Loucy (cell line): ENCODE data around the gene NDUFS1.
"Not testable (repeated sequence)": the region's sequence is repeated elsewhere in the genome, so short reads cannot be mapped to it uniquely, and the experiment has no call there.

Source experiments
- H2AFZ ChIP-seq: fragments of 200-600 bp; sonication (generic); 2 replicates; pipeline ENCODE4 v1.6.0; 2016; ENCODE audit warnings: antibody characterized with exemption, mild to moderate bottlenecking, low read length, moderate library complexity
- H3F3A ChIP-seq: fragments of 200-600 bp; 2 replicates; pipeline ENCODE4 v1.6.0; 2016; ENCODE audit warnings: antibody characterized with exemption, low read depth, mild to moderate bottlenecking
- H3K27me3 ChIP-seq: fragments of 200-600 bp; sonication (generic); 2 replicates; pipeline ENCODE4 v1.6.1; 2014; ENCODE audit warnings: low read length, mild to moderate bottlenecking; ENCODE audit not compliant: insufficient read depth, poor library complexity, severe bottlenecking
- H3K36me3 ChIP-seq: fragments of 200-600 bp; sonication (generic); 2 replicates; pipeline ENCODE4 v1.6.1; 2016; ENCODE audit warnings: low read length; ENCODE audit not compliant: insufficient read depth
- H3K4me1 ChIP-seq: fragments of 200-600 bp; sonication (generic); 2 replicates; pipeline ENCODE4 v1.5.1; 2014; ENCODE audit warnings: low read length, mild to moderate bottlenecking; ENCODE audit not compliant: insufficient read depth, poor library complexity, severe bottlenecking
- H3K4me2 ChIP-seq: fragments of 200-600 bp; sonication (generic); 2 replicates; pipeline ENCODE4 v1.6.0; 2014; ENCODE audit warnings: antibody characterized with exemption, low read length, low read depth, mild to moderate bottlenecking; ENCODE audit not compliant: poor library complexity, severe bottlenecking
- H3K4me3 ChIP-seq: fragments of 200-600 bp; sonication (generic); 2 replicates; pipeline ENCODE4 v1.5.1; 2014; ENCODE audit warnings: low read length, mild to moderate bottlenecking, mixed read lengths; ENCODE audit not compliant: poor library complexity, severe bottlenecking
- H3K79me2 ChIP-seq: fragments of 200-600 bp; sonication (generic); 2 replicates; pipeline ENCODE4 v1.6.1; 2014; ENCODE audit warnings: low read length; ENCODE audit not compliant: insufficient read depth
- H3K9ac ChIP-seq: fragments of 200-600 bp; sonication (generic); 2 replicates; pipeline ENCODE4 v1.6.0; 2014; ENCODE audit warnings: mild to moderate bottlenecking, low read depth, low read length, moderate library complexity; ENCODE audit not compliant: poor library complexity, severe bottlenecking
- H3K9me2 ChIP-seq: fragments of 200-600 bp; sonication (generic); replicated peaks from 2 replicates; pipeline ENCODE4 v1.6.1; 2016; ENCODE audit warnings: low read depth, low read length, mixed read lengths
- H3K9me3 ChIP-seq: fragments of 200-600 bp; sonication (generic); 2 replicates; pipeline ENCODE4 v1.6.1; 2014; ENCODE audit warnings: mild to moderate bottlenecking, antibody characterized with exemption, low read length, low read depth; ENCODE audit not compliant: insufficient read depth
- H4K20me1 ChIP-seq: fragments of 200-600 bp; sonication (generic); 2 replicates; pipeline ENCODE4 v1.6.0; 2014; ENCODE audit warnings: antibody characterized with exemption, low read length, mild to moderate bottlenecking; ENCODE audit not compliant: insufficient read depth, poor library complexity, severe bottlenecking
- CTCF ChIP-seq: fragments of 200-600 bp; sonication (generic); conservative IDR thresholded peaks from 2 replicates; pipeline ENCODE4 v1.5.1; 2014; ENCODE audit warnings: mild to moderate bottlenecking, antibody characterized with exemption, low read length
- EZH2phosphoT487 ChIP-seq: fragments of 200-600 bp; IDR thresholded peaks from 2 replicates; pipeline ENCODE4 v1.6.1; 2018; ENCODE audit warnings: antibody characterized with exemption, mild to moderate bottlenecking, moderate library complexity, borderline replicate concordance

Gene NDUFS1

GRCh38 chr2:206160125-206160806, 1.0 kb upstream of the NDUFS1 start:
- peaks cover 89% of the 10 kb centered on the region for H3K79me2 ChIP-seq
- peak overlapping the region; percentile 81 for H2AFZ ChIP-seq
- peak overlapping the region; percentile 93 for H3K4me3 ChIP-seq
- peaks cover 28% of the 10 kb centered on the region; the same call in 1 of the 2 replicates for H3K36me3 ChIP-seq
- peaks cover 41% of the 10 kb centered on the region for H3K4me1 ChIP-seq
- H3K27me3 ChIP-seq, result no peaks in the 10 kb centered on the region
- peak overlapping the region; percentile 95 for H3K4me2 ChIP-seq
- peak overlapping the region; percentile 96 for H3K9ac ChIP-seq
- H3K9me2 ChIP-seq, result no peaks in the 10 kb centered on the region
- H4K20me1 ChIP-seq, result peaks cover 64% of the 10 kb centered on the region
- no peaks in the 10 kb centered on the region for H3F3A ChIP-seq
- TF ChIP-seq CTCF, result no peak
- no peak for TF ChIP-seq EZH2phosphoT487
- no peaks in the 10 kb centered on the region for H3K9me3 ChIP-seq

GRCh38 chr2:206158563-206159345, 490 bp downstream of the NDUFS1 start:
- peaks cover 28% of the 10 kb centered on the region; the same call in 1 of the 2 replicates for H3K36me3 ChIP-seq
- no peak for TF ChIP-seq EZH2phosphoT487
- no peak for TF ChIP-seq CTCF
- H3F3A ChIP-seq, result no peaks in the 10 kb centered on the region
- no peaks in the 10 kb centered on the region for H3K9me3 ChIP-seq
- H3K9me2 ChIP-seq, result no peaks in the 10 kb centered on the region
- H3K9ac ChIP-seq, result peak overlapping the region; percentile 96
- no peaks in the 10 kb centered on the region for H3K27me3 ChIP-seq
- peaks cover 93% of the 10 kb centered on the region for H3K79me2 ChIP-seq
- peaks cover 49% of the 10 kb centered on the region for H3K4me1 ChIP-seq
- H3K4me2 ChIP-seq, result peak overlapping the region; percentile 88
- peak overlapping the region; percentile 93 for H3K4me3 ChIP-seq
- H2AFZ ChIP-seq, result peak overlapping the region; percentile 80
- H4K20me1 ChIP-seq, result peaks cover 62% of the 10 kb centered on the region

DNA sequence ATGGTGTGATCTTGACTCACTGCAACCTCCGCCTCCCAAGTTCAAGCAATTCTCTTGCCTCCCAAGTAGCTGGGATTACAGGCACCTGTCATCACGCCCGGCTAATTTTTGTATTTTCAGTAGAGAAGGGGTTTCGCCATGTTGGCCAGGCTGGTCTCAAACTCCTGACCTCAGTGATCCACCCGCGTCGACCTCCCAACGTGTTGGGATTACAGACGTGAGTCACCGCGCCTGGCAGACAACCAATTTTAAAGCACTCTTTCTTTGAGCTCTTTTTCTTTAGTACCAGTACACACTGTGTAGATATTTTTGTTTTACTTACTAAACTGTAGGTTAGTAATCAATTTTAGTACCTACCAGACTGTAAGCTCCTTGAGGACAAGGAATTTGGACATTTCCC, 2.2 kb downstream of the NDUFS1 start:
- Histone ChIP-seq H3K36me3 (peaks cover 11% of the 10 kb centered on the region; the same call in 1 of the 2 replicates), H3K4me3 (peak overlapping the region; percentile 93), H4K20me1 (peaks cover 50% of the 10 kb centered on the region), H3K9ac (peak overlapping the region; percentile 96), H3K4me2 (peak overlapping the region; percentile 88), H3K79me2 (peaks cover 89% of the 10 kb centered on the region), H3K4me1 (peaks cover 36% of the 10 kb centered on the region)
- H2AFZ ChIP-seq, H3K9me2 ChIP-seq, H3K27me3 ChIP-seq, H3K9me3 ChIP-seq, H3F3A ChIP-seq: not testable (repeated sequence)
